LoVo (cell line): ENCODE measurements around the gene SMARCC1.

ENCODE experiments used
- DNase-seq: peaks from one replicate; pipeline ENCODE4 v3.0.0-alpha.2; 2016; ENCODE audit warnings: low spot score

Gene SMARCC1

GRCh38 chr3:47701388-47701787 lies 80.3 kb downstream of the SMARCC1 start:
- no peak for DNase-seq

GRCh38 chr3:47692158-47692557 lies 89.5 kb downstream of the SMARCC1 start:
- no peak for DNase-seq

- DNase-seq: no peak
Observed at GRCh38 chr3:47688488-47688887, 93.2 kb downstream of the SMARCC1 start.

GRCh38 chr3:47685037-47685436 lies 96.7 kb downstream of the SMARCC1 start:
- no peak for DNase-seq

- DNase-seq: no peak
Observed at GRCh38 chr3:47681016-47681415, 100.7 kb downstream of the SMARCC1 start.

GRCh38 chr3:47678446-47679338 lies 103.0 kb downstream of the SMARCC1 start:
- no peak for DNase-seq

GRCh38 chr3:47669026-47669749 lies 112.5 kb downstream of the SMARCC1 start:
- DNase-seq: no peak

GRCh38 chr3:47666118-47666517 lies 115.6 kb downstream of the SMARCC1 start:
- no peak for DNase-seq

- DNase-seq: no peak
Observed at GRCh38 chr3:47664519-47664918, 117.2 kb downstream of the SMARCC1 start.

- DNase-seq: no peak
Observed at GRCh38 chr3:47663630-47664240, 118.0 kb downstream of the SMARCC1 start.

- no peak for DNase-seq
Observed at GRCh38 chr3:47661121-47661752, 120.5 kb downstream of the SMARCC1 start.

GRCh38 chr3:47658444-47658843 lies 123.2 kb downstream of the SMARCC1 start:
- no peak for DNase-seq

- DNase-seq: no peak
Observed at GRCh38 chr3:47652142-47652541, 129.6 kb downstream of the SMARCC1 start.

GRCh38 chr3:47650294-47650693 lies 131.4 kb downstream of the SMARCC1 start:
- DNase-seq: no peak

- DNase-seq: no peak
Observed at GRCh38 chr3:47647550-47647949, 134.1 kb downstream of the SMARCC1 start.

- DNase-seq: no peak
Observed at GRCh38 chr3:47646362-47646761, 135.3 kb downstream of the SMARCC1 start.

GRCh38 chr3:47645551-47645950 lies 136.1 kb downstream of the SMARCC1 start:
- no peak for DNase-seq

- DNase-seq: no peak
Observed at GRCh38 chr3:47643092-47643491, 138.6 kb downstream of the SMARCC1 start.

- no peak for DNase-seq
Observed at GRCh38 chr3:47641739-47642138, 140.0 kb downstream of the SMARCC1 start.

GRCh38 chr3:47636921-47637320 lies 144.8 kb downstream of the SMARCC1 start:
- DNase-seq: no peak

- DNase-seq: no peak
Observed at GRCh38 chr3:47636225-47636624, 145.5 kb downstream of the SMARCC1 start.

- no peak for DNase-seq
Observed at GRCh38 chr3:47635536-47635935, 146.2 kb downstream of the SMARCC1 start.
